Activated CD4-positive, CD25-positive, alpha-beta regulatory T cell treated with anti-CD3 and anti-CD28 coated beads, Interleukin-2, amount 50 U/mL, for 72 hours (primary cell): ENCODE results near the gene CMPK1.
"Not testable (repeated sequence)": the region's sequence is repeated elsewhere in the genome, so short reads cannot be mapped to it uniquely, and the experiment has no call there.

Source experiments
- DNase-seq: peaks from one replicate; pipeline ENCODE4 v3.0.0; 2021

The CMPK1 gene

GRCh38 chr1:47333578-47333921 is at the start of gene CMPK1:
Gene CMPK1 (plus strand): TSS chr1:47333790. CDS start chr1:47333946, 156 bp downstream.
- peak; percentile 79 for DNase-seq

- not testable (repeated sequence) for DNase-seq
Observed at GRCh38 chr1:47288116-47288515, 45.5 kb upstream of the CMPK1 start.

GRCh38 chr1:47294863-47295262 is 38.7 kb upstream of the CMPK1 start:
- not testable (repeated sequence) for DNase-seq

- DNase-seq = no peak
Observed at GRCh38 chr1:47295579-47295978, 38.0 kb upstream of the CMPK1 start.

- DNase-seq = no peak
Observed at GRCh38 chr1:47298025-47298699, 35.4 kb upstream of the CMPK1 start.

GRCh38 chr1:47302472-47302871 is 31.1 kb upstream of the CMPK1 start:
- no peak for DNase-seq

- no peak for DNase-seq
Observed at GRCh38 chr1:47309427-47309826, 24.2 kb upstream of the CMPK1 start.

- DNase-seq = peak; percentile 94
Observed at GRCh38 chr1:47313915-47314664, 19.5 kb upstream of the CMPK1 start, which contains the start of gene STIL. Gene STIL (minus strand): TSS chr1:47314147. CDS start chr1:47310319, 3,828 bp downstream.

- DNase-seq = no peak
Observed at GRCh38 chr1:47317841-47318240, 15.7 kb upstream of the CMPK1 start.

- DNase-seq = not testable (repeated sequence)
Observed at GRCh38 chr1:47319968-47320367, 13.6 kb upstream of the CMPK1 start.

- DNase-seq = no peak
Observed at GRCh38 chr1:47323599-47324031, 10.0 kb upstream of the CMPK1 start.

- no peak for DNase-seq
Observed at GRCh38 chr1:47324682-47325081, 8.9 kb upstream of the CMPK1 start.

- DNase-seq = no peak
Observed at GRCh38 chr1:47325528-47325927, 8.1 kb upstream of the CMPK1 start.

- DNase-seq = no peak
Observed at GRCh38 chr1:47326271-47326670, 7.3 kb upstream of the CMPK1 start.

GRCh38 chr1:47328992-47329391 is 4.6 kb upstream of the CMPK1 start:
- no peak for DNase-seq

- DNase-seq = no peak
Observed at GRCh38 chr1:47330212-47330611, 3.4 kb upstream of the CMPK1 start.

- no peak for DNase-seq
Observed at GRCh38 chr1:47331875-47332274, 1.7 kb upstream of the CMPK1 start.

GRCh38 chr1:47332779-47333577 is 612 bp upstream of the CMPK1 start:
- DNase-seq = no peak

- peak; percentile 80 for DNase-seq
Observed at GRCh38 chr1:47333922-47334764, 553 bp downstream of the CMPK1 start.

GRCh38 chr1:47334765-47335435 is 1.3 kb downstream of the CMPK1 start:
- no peak for DNase-seq

GRCh38 chr1:47337350-47337749 is 3.8 kb downstream of the CMPK1 start:
- DNase-seq = no peak
